ENCODE measurements around the gene NBEAL2.

DNA sequence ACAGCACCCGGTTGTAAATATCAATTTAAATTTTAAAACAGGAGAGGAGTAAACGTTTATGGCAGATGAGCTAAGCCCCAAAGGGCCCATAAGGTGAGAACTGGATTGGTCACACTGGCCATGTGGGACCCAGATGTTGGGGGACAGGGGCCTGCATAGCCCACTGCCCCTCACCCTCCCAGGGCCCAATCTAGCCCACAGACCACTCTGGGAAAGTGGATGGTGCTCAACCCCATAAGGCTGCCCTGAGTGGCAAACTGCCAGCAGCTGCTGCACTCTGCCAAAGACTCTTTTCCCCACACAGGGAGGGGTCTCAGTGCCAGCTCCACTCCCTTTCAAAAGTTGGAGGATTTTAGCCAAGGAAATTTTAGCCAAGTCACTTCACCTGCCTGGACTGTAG, 45.4 kb upstream of the NBEAL2 start:
- TF ChIP-seq EZH2 (IDR thresholded peaks at IDR 0.05; ENCODE audit: borderline replicate concordance): no peak
- TF ChIP-seq, protein P1, sequence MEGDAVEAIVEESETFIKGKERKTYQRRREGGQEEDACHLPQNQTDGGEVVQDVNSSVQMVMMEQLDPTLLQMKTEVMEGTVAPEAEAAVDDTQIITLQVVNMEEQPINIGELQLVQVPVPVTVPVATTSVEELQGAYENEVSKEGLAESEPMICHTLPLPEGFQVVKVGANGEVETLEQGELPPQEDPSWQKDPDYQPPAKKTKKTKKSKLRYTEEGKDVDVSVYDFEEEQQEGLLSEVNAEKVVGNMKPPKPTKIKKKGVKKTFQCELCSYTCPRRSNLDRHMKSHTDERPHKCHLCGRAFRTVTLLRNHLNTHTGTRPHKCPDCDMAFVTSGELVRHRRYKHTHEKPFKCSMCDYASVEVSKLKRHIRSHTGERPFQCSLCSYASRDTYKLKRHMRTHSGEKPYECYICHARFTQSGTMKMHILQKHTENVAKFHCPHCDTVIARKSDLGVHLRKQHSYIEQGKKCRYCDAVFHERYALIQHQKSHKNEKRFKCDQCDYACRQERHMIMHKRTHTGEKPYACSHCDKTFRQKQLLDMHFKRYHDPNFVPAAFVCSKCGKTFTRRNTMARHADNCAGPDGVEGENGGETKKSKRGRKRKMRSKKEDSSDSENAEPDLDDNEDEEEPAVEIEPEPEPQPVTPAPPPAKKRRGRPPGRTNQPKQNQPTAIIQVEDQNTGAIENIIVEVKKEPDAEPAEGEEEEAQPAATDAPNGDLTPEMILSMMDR (IDR thresholded peaks at IDR 0.05; ENCODE audit: poor library complexity): no peak

Measured in hepatocyte (in vitro differentiated cells).